ENCODE results near the gene CYBA.

CYBA gene

GRCh38 chr16:88659160-88659559 lies 8.3 kb upstream of the CYBA start:
- DNase-seq = no peak

DNA sequence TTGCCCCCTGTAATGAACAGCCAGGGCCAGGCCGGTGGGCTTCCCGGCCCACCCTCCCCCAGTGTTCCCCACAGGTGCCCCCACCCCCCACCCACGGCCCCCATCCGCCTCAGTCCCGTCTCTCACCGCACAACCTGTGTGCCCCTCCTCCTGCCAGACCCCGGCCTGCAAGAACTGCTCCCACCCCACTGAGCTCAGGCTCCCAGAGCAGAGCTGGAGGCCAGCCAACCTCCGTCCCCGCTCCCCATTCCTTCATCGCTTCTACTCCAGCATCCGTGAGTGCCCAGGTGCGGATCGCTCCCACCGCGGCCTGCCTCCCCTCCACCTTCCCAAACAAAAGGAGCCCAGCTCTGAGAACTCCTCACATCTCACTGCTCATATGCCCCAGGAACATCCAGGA lies 7.9 kb upstream of the CYBA start:
- DNase-seq = no peak

GRCh38 chr16:88657371-88657770 lies 6.5 kb upstream of the CYBA start:
- no peak for DNase-seq

- no peak for DNase-seq
Measured at GRCh38 chr16:88656291-88656980, 5.6 kb upstream of the CYBA start.

DNA sequence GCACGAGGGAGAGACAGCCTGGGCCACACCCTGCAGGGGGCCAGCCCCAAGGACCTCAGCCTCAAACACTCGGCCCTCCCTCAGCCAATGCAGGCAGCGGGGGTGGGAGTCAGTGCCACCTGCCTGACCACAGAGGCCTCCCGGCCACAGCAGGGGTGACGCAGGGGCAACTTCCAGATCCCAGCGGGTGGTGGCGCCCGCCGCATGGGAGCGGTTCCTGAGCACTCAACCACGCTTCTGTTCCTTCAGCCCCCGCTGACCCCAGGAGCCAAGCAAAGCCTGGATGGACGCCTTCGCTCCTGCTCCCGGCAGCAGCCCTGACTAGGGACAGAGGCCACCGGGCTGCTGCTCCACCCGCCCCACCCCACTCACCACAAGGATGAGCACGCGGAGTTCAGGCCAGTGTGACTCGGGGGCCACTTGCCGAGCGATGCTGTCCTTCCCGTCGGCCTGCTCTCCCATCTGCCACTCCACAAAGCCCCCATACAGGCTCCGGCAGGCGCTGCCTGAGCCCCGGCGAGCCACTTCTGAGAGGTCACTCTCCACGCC lies 5.0 kb upstream of the CYBA start:
- no peak for DNase-seq

- DNase-seq = no peak
Measured at GRCh38 chr16:88655053-88655732, 4.3 kb upstream of the CYBA start.

DNA sequence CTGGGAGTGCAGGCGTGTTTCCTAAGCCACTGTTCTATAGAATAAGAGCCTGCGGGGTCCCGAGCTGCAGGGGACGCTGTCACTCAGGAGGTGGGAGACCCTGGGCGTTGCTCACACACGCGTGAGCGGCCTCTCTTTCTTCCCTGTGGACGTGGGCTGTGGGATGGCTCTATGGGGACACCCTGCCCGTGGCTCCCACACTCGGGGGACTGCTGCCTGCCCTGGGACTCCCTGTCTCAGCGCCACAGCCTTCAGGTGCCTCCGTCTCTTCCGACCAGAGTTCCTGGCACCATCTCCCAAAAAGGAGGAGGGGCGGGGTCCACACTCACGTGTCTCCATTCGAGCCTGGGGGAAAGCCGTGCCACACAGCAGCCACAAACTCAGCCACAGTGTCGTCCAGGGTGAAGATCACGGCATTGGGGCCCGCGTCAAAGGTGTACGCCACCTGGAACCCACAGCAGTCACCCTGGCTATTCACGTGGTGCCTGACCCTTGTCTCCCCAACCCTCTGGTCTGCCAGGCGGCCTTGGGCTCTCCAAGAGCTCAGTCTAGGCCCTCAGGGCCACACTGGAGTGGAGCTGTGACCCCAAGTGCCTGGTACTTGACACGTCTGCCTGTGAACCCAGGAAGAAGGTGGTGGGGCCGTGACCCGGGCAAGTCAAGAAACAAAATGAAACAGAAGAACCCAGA lies 3.7 kb upstream of the CYBA start:
- DNase-seq = no peak

DNA sequence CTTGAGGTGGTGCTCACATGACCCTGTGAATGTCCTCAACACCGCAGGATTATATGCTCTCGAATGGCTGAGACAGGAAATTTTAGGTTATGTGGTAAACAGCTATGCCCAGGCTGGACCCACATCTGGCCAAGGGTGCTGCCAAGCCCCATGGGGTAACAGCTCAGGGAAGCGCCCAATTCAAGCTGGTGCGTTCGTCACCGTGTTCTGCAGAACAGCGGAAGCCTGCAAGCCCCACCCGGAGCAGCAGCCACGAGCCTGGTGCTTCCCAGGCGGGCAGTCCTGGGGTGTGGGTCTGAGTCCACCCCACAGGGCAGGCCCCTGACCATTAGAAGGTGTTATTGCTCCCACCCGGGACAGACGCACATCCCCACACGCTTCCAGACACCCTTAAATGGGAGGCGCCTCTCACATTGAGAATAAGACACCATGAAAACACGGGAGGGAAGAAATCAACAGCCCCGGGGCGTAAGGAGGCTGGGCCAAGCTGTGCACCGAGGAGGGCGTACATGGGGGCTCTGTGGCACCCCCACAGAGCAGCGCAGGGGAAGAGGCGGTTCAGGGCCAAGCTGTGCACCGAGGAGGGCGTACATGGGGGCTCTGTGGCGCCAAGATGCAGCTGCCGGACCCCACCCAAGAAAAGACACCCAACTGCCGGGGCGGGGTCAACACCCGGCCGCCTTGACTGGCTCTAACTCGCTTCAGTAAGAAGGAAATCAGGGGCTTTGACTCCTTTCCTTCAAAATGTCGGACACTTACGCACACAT lies 2.9 kb upstream of the CYBA start:
- no peak for DNase-seq

- DNase-seq = no peak
Measured at GRCh38 chr16:88653101-88653500, 2.2 kb upstream of the CYBA start.

DNA sequence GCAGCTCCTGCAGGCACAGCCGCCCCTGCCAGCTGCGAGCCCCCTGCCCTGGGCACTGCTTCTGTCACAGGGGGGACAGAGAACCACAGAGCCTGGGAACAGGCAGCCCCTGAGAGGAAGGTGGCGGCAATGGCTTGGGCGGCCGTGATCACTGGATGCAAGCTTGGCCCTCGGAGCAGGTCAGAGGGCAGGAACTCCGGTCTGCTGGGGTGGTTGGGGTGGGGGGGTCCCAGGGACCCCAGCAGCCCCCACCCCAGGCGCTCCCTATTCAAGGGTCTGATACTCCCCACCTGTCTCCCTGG lies 1.9 kb upstream of the CYBA start:
- no peak for DNase-seq

GRCh38 chr16:88651989-88652761 lies 1.3 kb upstream of the CYBA start:
- no peak for DNase-seq

GRCh38 chr16:88651276-88651988 lies 579 bp upstream of the CYBA start:
- peak; percentile 62 for DNase-seq

- no peak for DNase-seq
Measured at GRCh38 chr16:88649924-88650748, 717 bp downstream of the CYBA start.

DNA sequence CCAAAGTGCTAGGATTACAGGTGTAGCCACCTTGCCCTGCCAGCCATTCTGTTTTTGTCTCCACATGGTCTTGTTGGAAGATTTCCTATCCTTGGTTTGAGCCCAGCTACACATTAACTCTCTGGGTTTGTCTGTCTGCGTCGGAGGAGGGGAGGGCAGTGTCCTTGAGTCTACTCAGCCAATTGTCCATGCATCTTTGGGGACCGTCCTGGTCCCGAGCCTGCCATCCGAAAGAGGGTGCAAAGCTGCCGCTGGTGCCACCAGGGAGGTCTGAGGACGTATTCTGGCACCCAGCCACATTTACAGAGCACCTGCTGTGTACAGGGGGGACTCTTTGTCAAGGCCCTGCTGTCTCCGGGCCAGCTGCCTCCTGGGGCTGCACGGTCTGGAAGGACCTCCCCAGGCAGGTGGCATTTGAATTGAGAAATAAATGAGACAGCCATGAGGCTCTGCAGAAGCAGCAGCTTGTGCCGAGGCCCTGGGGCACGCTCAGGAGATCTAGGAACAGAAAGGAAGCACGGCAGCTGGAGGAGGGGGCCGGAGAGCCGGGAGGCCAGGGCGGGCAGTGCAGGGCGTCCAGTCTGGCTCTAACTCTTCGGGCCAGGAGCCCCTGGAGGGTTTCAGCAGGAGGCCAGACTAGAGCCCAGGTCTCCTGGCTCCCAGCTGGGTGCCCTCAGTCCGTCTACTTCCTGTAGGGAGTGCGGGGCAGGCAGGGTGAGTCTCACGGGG lies 1.5 kb downstream of the CYBA start:
- no peak for DNase-seq

DNA sequence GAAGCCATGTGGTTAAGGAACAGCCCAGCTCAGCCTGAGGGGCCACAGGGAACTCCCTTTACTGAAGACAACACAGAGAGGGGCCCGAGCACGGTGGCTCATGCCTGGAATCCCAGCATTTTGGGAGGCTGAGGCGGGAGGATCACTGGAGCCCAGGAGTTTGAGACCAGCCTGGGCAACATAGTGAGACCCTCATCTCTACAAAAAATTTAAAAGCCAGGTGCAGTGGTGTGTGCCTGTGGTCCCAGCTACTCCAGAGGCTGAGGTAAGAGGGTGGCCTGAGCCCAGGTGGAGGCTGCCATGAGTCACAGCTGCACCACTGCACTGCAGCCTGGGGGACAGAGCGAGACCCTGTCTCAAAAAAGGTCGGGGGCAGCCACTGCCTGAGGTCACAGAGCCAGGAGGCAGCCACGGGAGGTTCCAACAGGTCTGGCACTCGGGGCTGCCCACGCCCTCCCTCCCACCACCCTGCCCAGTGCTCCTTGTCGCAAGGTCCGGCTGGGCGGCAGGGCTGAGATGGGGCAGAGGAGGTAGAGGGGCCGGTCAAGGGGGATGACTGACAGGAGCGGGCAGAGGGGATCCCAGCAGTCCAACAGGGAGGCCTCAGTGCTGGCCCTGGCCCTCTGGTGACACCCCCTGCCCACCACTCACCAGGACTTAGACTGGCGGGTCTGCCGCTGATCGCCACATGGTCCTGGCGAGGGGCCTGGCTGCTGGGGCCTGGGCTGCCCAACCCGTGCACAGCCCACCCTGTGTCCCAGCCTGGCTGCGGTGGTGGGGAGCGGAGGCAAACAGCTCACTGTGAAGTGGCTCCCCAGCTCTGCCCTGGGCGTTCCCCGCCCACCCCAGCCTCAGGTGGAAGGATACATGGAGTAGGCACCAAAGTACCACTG lies 3.4 kb downstream of the CYBA start:
- no peak for DNase-seq

DNA sequence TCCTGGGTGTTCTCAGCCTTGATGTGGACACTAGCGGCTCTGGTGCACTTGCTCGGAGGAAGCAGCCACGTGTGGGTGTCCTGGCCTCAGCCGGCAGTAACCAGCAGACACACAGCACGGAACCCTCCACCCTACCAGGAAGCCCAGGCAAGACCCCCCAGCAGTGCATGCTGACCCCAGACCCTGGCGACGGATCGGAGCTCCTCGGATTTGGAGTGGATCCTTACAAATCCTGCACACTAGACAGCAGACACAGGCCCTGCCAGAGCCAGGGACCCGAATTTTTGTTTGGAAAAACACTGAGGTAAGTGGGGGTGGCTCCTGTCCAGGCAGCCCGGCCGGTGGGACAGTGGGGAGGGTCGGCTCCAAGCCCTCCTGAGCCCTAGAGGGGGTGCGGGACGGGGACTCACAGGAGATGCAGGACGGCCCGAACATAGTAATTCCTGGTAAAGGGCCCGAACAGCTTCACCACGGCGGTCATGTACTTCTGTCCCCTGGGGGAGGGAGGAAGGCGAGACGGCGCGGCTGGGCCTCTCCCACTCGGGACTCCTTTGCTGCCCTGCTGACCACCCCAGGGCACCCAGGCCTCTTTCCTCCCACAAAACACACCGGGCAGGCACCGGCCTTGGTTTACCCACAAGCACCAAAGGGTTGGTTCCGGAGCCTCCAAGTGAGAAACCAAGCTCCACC lies 4.4 kb downstream of the CYBA start:
- no peak for DNase-seq

DNA sequence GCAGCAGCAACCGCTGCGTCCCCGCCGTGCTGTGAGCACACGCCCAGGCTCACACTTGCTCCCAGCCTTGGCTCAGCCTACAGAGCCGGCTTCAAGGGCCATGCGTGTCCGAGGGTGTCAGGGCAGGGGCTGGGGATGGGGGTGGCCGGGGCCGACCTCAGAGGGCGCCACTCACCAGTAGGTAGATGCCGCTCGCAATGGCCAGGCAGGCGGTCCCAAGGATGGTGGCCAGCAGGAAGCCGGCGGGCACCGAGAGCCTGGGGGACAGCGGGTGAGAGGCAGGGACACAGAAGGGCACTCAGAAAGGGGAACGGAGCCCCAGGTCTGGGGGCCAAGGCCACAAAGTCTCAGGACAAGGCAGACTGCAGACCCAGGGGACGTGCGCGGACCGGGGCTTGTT lies 4.9 kb downstream of the CYBA start:
- no peak for DNase-seq

- DNase-seq = no peak
Measured at GRCh38 chr16:88645455-88645854, 5.4 kb downstream of the CYBA start.

DNA sequence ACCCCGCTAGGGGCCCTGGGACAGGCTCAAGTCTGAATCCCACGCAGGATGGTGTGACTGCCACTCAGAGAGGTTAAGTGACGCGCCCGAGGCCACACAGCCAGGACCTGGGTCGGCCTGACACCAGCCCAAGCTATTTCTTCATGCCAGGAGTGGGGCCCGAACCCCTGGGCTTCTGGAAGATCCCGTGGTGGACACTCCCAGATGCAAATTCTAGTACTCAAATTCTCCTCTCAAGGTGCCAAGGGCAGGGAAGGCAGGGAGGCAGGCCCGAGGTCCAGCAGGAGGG lies 7.3 kb downstream of the CYBA start:
- DNase-seq = no peak
